HepG2 (cell line): ENCODE results near the gene LTB4R. TPM values are rescaled to one million over a fixed set of nuclear protein-coding genes. Genes with fewer than 3 reads are reported as not detected.

Experiments
- CBX1 ChIP-seq: IDR thresholded peaks from one replicate; pipeline ENCODE4 v1.6.1; 2016; ENCODE audit warnings: antibody characterized with exemption, low read depth
- CC2D1A ChIP-seq: sonication (generic); formaldehyde crosslinking; IDR thresholded peaks from 2 replicates; pipeline ENCODE4 v1.8.1; 2023; ENCODE audit warnings: mild to moderate bottlenecking, missing genetic modification reagents
- EED ChIP-seq: sonication (generic); formaldehyde crosslinking; IDR thresholded peaks from 2 replicates; pipeline ENCODE4 v1.5.0; 2020; ENCODE audit warnings: mild to moderate bottlenecking, missing genetic modification reagents
- FIP1L1 ChIP-seq: fragments of 200-400 bp; formaldehyde crosslinking; IDR thresholded peaks from 2 replicates; pipeline ENCODE4 v1.6.1; 2018; ENCODE audit warnings: low read depth, mild to moderate bottlenecking, low read length, moderate library complexity, borderline replicate concordance; ENCODE audit not compliant: insufficient read depth
- HMGXB3 ChIP-seq: sonication (generic); formaldehyde crosslinking; IDR thresholded peaks from 2 replicates; pipeline ENCODE4 v1.4.0; 2020; ENCODE audit warnings: missing genetic modification reagents, borderline replicate concordance
- HOXD1 ChIP-seq: sonication (generic); formaldehyde crosslinking; IDR thresholded peaks from 2 replicates; pipeline ENCODE4 v1.5.0; 2020; ENCODE audit warnings: missing genetic modification reagents
- MYNN ChIP-seq: sonication (generic); formaldehyde crosslinking; IDR thresholded peaks from 2 replicates; pipeline ENCODE4 v1.4.0; 2020; ENCODE audit warnings: mild to moderate bottlenecking, low read depth, missing genetic modification reagents
- SMC3 ChIP-seq: IDR thresholded peaks from 2 replicates; pipeline ENCODE4 v1.6.1; 2011; ENCODE audit warnings: low read length, improper control_type of control experiment
- SNAPC5 ChIP-seq: sonication (generic); formaldehyde crosslinking; IDR thresholded peaks from 2 replicates; pipeline ENCODE4 v1.8.1; 2023; ENCODE audit warnings: mild to moderate bottlenecking, missing genetic modification reagents, borderline replicate concordance
- SP140L ChIP-seq: sonication (generic); formaldehyde crosslinking; IDR thresholded peaks from 2 replicates; pipeline ENCODE4 v1.4.0; 2020; ENCODE audit warnings: missing genetic modification reagents, borderline replicate concordance
- TCF12 ChIP-seq, 2 experiments: fragments of 450-650 bp in 1 of 2; sonication (generic) in 1 of 2; formaldehyde crosslinking in 1 of 2; IDR thresholded peaks; 2 replicates each; pipeline versions ENCODE4 v1.6.1 to v1.8.0; 2017 to 2022; ENCODE audit warnings: antibody characterized with exemption in 1 of 2, mild to moderate bottlenecking in 1 of 2, missing genetic modification reagents in 1 of 2, moderate library complexity in 1 of 2
- ZBTB33 ChIP-seq: sonication (generic); formaldehyde crosslinking; IDR thresholded peaks from 2 replicates; pipeline ENCODE4 v1.4.0; 2020; ENCODE audit warnings: missing genetic modification reagents
- ZBTB43 ChIP-seq: sonication (generic); formaldehyde crosslinking; conservative IDR thresholded peaks from 2 replicates; pipeline ENCODE4 v1.4.0; 2020; ENCODE audit warnings: missing genetic modification reagents
- ZMAT5 ChIP-seq: sonication (generic); formaldehyde crosslinking; IDR thresholded peaks from 2 replicates; pipeline ENCODE4 v1.5.0; 2020; ENCODE audit warnings: mild to moderate bottlenecking, low read depth, missing genetic modification reagents, borderline replicate concordance
- ZNF10 ChIP-seq: sonication (generic); formaldehyde crosslinking; IDR thresholded peaks from 2 replicates; pipeline ENCODE4 v1.4.0; 2020; ENCODE audit warnings: mild to moderate bottlenecking, low read depth, missing genetic modification reagents, borderline replicate concordance
- ZNF614 ChIP-seq: IDR thresholded peaks from 2 replicates; pipeline ENCODE4 v1.6.1; 2018; ENCODE audit warnings: missing biosample characterization, missing genetic modification reagents, inconsistent platforms, borderline replicate concordance
- ZNF878 ChIP-seq: sonication (generic); formaldehyde crosslinking; IDR thresholded peaks from 2 replicates; pipeline ENCODE4 v1.8.1; 2023; ENCODE audit warnings: mild to moderate bottlenecking, missing genetic modification reagents, moderate library complexity
- polyA plus RNA-seq, 8 experiments: library from polyadenylated mRNA; depleted of rRNA in 3 of 8; stranded (reverse) in 7 of 8; unstranded in 1 of 8; fragments of >200 nt; fragmentation: Illumina TruSeq in 4 of 8; extraction: Trizol in 4 of 8; gene quantifications; 2 replicates each; pipeline versions ENCODE4 v1.2.1 to v1.2.3, GENCODE V29; 2011 to 2016; ENCODE audit warnings: low read depth in 4 of 8, missing spikeins in 1 of 8, mixed read lengths in 1 of 8; ENCODE audit not compliant: insufficient read depth in 1 of 8
- total RNA-seq, 5 experiments: library from RNA; depleted of rRNA; stranded (reverse); fragments of >200 nt; fragmentation: Illumina TruSeq; extraction: Trizol; gene quantifications; 2 replicates each; pipeline ENCODE4 v1.2.3, GENCODE V29; 2016; ENCODE audit warnings: low read depth in 1 of 5

LTB4R gene
- total and polyA plus RNA-seq, 2 of the 13 experiments (the other 11 are each of a cell fraction or from before 2014, with no cell fraction given): 3.2 to 8.2 TPM

- no peak for TF ChIP-seq TCF12 (IDR thresholded peaks at IDR 0.05)
- TF ChIP-seq TCF12 (CRISPR knock-in tag; IDR thresholded peaks at IDR 0.05): no peak
- no peak for TF ChIP-seq ZNF614 (CRISPR knock-in tag)
- TF ChIP-seq ZNF10 (CRISPR knock-in tag): no peak
- no peak for TF ChIP-seq SMC3
- TF ChIP-seq HOXD1 (CRISPR knock-in tag): no peak; the same call in 1 of the 2 replicates
- no peak for TF ChIP-seq SP140L
- no peak for TF ChIP-seq ZMAT5 (CRISPR knock-in tag)
- no peak for TF ChIP-seq FIP1L1
- no peak for TF ChIP-seq ZBTB43 (CRISPR knock-in tag)
- TF ChIP-seq EED (CRISPR knock-in tag): no peak
- no peak for TF ChIP-seq MYNN (CRISPR knock-in tag)
- TF ChIP-seq CC2D1A: no peak
- TF ChIP-seq ZNF878 (CRISPR knock-in tag): no peak
- no peak for TF ChIP-seq HMGXB3
- no peak for TF ChIP-seq ZBTB33
- TF ChIP-seq CBX1: no peak
- TF ChIP-seq SNAPC5 (CRISPR knock-in tag): peak; percentile 86; the same call in 1 of the 2 replicates
These were observed 55.6 kb downstream of the LTB4R start (continued) for GRCh38 chr14:24366721-24367513.
